ENCODE measurements around the gene USP5. TPM values are rescaled to one million over a fixed set of nuclear protein-coding genes. Genes with fewer than 3 reads are reported as not detected.

Gene USP5
- total RNA-seq, 1 donor: 77.1 TPM

DNA sequence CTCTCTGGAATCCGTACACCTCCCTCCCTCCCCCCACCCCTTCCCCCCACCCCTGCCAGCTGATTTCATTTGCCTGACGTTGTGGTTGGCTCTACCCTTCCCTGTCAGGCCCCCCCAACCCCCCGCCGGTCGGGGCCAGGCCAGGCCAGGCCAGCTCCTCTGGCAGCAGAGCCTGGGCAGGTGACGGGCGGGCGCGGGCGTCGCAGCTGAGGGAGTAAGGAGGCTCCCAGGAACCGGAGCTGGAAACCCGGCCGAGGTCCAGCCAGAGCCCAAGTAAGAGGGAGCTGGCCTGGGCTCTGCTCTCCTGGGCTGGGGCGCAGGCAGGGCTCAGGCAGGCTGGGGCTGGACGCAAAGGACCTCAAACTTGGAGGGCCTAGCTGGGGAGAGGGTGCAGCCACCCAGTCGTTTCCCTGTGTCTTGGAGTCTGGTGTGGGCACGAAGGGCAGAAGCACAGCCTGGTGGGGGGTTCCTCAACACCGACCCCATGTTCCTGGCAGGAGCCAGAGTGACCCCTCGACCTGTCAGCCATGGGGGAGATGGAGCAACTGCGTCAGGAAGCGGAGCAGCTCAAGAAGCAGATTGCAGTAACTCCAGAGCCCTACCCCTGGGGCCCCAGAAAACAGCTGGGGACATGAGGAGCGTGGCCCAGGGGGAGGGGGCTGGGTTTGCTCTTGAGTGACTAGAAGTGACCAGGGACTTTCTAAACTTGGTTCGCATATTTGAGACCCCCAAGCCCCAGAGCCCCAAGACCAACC, 11.0 kb upstream of the USP5 start, which contains the start of gene GNB3:
Gene GNB3, plus strand, starts transcription at position 165 of the 755 bp plus-strand sequence. Its CDS starts 363 bp downstream, at position 528.
- Histone ChIP-seq H3K4me3 (ENCODE audit: insufficient read depth, low read length) (no peak within 1 kb of the TSS), H3K79me2 (ENCODE audit: insufficient read depth, low read length) (no peaks in the 10 kb centered on the region), H3K4me2 (ENCODE audit: insufficient read depth, low read length) (no peak within 1 kb of the TSS), H3K27ac (ENCODE audit: low read depth, low read length) (no peak within 1 kb of the TSS), H4K20me1 (ENCODE audit: insufficient read depth, low read length) (peaks cover 8% of the 10 kb centered on the region), H3K27me3 (ENCODE audit: insufficient read depth, low read length) (no peaks in the 10 kb centered on the region), H3K9me3 (ENCODE audit: low read depth, low read length) (no peaks in the 10 kb centered on the region), H2AFZ (ENCODE audit: low read length) (no peak within 1 kb of the TSS), H3K4me1 (ENCODE audit: insufficient read depth, low read length) (no peaks in the 10 kb centered on the region), H3K36me3 (ENCODE audit: insufficient read depth, low read length) (peaks cover 72% of the 10 kb centered on the region)
- peak; percentile 35 for DNase-seq (ENCODE audit: insufficient read length, low spot score, missing footprints)
- TF ChIP-seq, protein P1, sequence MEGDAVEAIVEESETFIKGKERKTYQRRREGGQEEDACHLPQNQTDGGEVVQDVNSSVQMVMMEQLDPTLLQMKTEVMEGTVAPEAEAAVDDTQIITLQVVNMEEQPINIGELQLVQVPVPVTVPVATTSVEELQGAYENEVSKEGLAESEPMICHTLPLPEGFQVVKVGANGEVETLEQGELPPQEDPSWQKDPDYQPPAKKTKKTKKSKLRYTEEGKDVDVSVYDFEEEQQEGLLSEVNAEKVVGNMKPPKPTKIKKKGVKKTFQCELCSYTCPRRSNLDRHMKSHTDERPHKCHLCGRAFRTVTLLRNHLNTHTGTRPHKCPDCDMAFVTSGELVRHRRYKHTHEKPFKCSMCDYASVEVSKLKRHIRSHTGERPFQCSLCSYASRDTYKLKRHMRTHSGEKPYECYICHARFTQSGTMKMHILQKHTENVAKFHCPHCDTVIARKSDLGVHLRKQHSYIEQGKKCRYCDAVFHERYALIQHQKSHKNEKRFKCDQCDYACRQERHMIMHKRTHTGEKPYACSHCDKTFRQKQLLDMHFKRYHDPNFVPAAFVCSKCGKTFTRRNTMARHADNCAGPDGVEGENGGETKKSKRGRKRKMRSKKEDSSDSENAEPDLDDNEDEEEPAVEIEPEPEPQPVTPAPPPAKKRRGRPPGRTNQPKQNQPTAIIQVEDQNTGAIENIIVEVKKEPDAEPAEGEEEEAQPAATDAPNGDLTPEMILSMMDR (IDR thresholded peaks at IDR 0.05; ENCODE audit: extremely low read depth, low read depth, low read length): no peak

DNA sequence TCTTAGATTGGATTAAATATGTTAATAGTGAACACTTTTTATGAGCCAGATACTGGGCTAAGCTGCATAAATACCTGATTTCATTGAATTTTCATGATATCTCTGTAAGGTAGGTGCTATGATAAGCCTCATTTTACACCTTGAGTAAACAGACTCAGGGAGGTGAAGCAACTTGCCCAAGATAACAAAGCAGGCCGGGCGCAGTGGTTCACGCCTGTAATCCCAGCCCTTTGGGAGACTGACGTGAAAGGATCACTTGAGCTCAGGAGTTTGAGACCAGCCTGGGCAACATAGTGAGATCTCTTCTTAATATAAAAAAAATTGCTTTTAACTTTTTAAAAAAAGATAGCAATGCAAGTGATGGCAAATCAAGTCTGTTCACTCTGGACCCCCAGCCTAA, 9.9 kb upstream of the USP5 start:
- no peak overlapping the region for H3K27ac ChIP-seq (ENCODE audit: low read depth, low read length)
- H2AFZ ChIP-seq (ENCODE audit: low read length): no peak overlapping the region
- H3K4me2 ChIP-seq (ENCODE audit: insufficient read depth, low read length): no peak overlapping the region
- no peak overlapping the region for H3K4me3 ChIP-seq (ENCODE audit: insufficient read depth, low read length)
- H3K4me1 ChIP-seq (ENCODE audit: insufficient read depth, low read length): no peaks in the 10 kb centered on the region
- H3K79me2 ChIP-seq (ENCODE audit: insufficient read depth, low read length): peaks cover 5% of the 10 kb centered on the region
- TF ChIP-seq, protein P1 (IDR thresholded peaks at IDR 0.05; ENCODE audit: extremely low read depth, low read depth, low read length): no peak
- H3K9me3 ChIP-seq (ENCODE audit: low read depth, low read length): no peaks in the 10 kb centered on the region
- peaks cover 8% of the 10 kb centered on the region for H4K20me1 ChIP-seq (ENCODE audit: insufficient read depth, low read length)
- DNase-seq (ENCODE audit: insufficient read length, low spot score, missing footprints): peak; percentile 56
- peaks cover 72% of the 10 kb centered on the region for H3K36me3 ChIP-seq (ENCODE audit: insufficient read depth, low read length)
- H3K27me3 ChIP-seq (ENCODE audit: insufficient read depth, low read length): no peaks in the 10 kb centered on the region

DNA sequence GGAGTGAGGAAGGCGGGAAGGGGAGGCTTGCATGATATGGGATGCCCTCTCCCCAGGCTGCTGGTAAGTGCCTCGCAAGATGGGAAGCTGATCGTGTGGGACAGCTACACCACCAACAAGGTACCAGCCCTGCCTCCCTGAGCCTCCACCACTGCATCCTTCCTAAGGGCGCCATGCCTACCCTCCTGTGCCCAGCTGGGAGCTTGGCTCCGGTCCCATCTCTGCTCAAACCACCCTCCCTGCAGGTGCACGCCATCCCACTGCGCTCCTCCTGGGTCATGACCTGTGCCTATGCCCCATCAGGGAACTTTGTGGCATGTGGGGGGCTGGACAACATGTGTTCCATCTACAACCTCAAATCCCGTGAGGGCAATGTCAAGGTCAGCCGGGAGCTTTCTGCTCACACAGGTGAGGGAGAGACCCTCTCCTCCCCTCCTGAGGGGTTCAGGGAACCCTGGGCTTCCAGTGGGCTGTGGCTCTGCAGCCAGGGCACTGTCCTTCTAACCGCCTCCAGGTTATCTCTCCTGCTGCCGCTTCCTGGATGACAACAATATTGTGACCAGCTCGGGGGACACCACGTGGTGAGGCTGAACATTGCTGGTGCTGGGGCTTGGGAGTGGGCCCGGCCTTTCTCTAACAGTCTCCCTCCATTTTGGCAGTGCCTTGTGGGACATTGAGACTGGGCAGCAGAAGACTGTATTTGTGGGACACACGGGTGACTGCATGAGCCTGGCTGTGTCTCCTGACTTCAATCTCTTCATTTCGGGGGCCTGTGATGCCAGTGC, 8.6 kb upstream of the USP5 start:
- peak; percentile 66 for DNase-seq (ENCODE audit: insufficient read length, low spot score, missing footprints)
- peaks cover 13% of the 10 kb centered on the region for H3K79me2 ChIP-seq (ENCODE audit: insufficient read depth, low read length)
- TF ChIP-seq, protein P1 (IDR thresholded peaks at IDR 0.05; ENCODE audit: extremely low read depth, low read depth, low read length): no peak
- no peak overlapping the region for H3K27ac ChIP-seq (ENCODE audit: low read depth, low read length)
- no peaks in the 10 kb centered on the region for H3K27me3 ChIP-seq (ENCODE audit: insufficient read depth, low read length)
- peaks cover 2% of the 10 kb centered on the region for H4K20me1 ChIP-seq (ENCODE audit: insufficient read depth, low read length)
- H3K36me3 ChIP-seq (ENCODE audit: insufficient read depth, low read length): peaks cover 71% of the 10 kb centered on the region
- H3K9me3 ChIP-seq (ENCODE audit: low read depth, low read length): no peaks in the 10 kb centered on the region
- no peaks in the 10 kb centered on the region for H3K4me1 ChIP-seq (ENCODE audit: insufficient read depth, low read length)
- H3K4me3 ChIP-seq (ENCODE audit: insufficient read depth, low read length): no peak overlapping the region
- no peak overlapping the region for H2AFZ ChIP-seq (ENCODE audit: low read length)
- no peak overlapping the region for H3K4me2 ChIP-seq (ENCODE audit: insufficient read depth, low read length)

DNA sequence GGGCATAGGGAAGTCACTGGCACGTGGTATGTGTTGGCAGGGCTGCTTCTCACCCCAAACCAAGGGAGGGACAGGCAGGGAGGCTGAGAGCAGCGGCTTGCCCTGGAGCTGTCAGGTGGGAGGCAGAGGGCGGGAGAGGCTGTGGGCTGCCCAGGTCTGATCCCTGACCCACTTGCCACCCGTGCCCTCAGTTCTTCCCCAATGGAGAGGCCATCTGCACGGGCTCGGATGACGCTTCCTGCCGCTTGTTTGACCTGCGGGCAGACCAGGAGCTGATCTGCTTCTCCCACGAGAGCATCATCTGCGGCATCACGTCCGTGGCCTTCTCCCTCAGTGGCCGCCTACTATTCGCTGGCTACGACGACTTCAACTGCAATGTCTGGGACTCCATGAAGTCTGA, 6.6 kb upstream of the USP5 start:
- no peaks in the 10 kb centered on the region for H3K27me3 ChIP-seq (ENCODE audit: insufficient read depth, low read length)
- H4K20me1 ChIP-seq (ENCODE audit: insufficient read depth, low read length): no peaks in the 10 kb centered on the region
- H3K9me3 ChIP-seq (ENCODE audit: low read depth, low read length): no peaks in the 10 kb centered on the region
- H3K4me1 ChIP-seq (ENCODE audit: insufficient read depth, low read length): peaks cover 4% of the 10 kb centered on the region
- peak; percentile 53 for DNase-seq (ENCODE audit: insufficient read length, low spot score, missing footprints)
- peaks cover 80% of the 10 kb centered on the region for H3K36me3 ChIP-seq (ENCODE audit: insufficient read depth, low read length)
- H3K27ac ChIP-seq (ENCODE audit: low read depth, low read length): no peak overlapping the region
- peaks cover 32% of the 10 kb centered on the region for H3K79me2 ChIP-seq (ENCODE audit: insufficient read depth, low read length)
- TF ChIP-seq, protein P1 (IDR thresholded peaks at IDR 0.05; ENCODE audit: extremely low read depth, low read depth, low read length): no peak
- H3K4me3 ChIP-seq (ENCODE audit: insufficient read depth, low read length): no peak overlapping the region
- no peak overlapping the region for H3K4me2 ChIP-seq (ENCODE audit: insufficient read depth, low read length)
- H2AFZ ChIP-seq (ENCODE audit: low read length): no peak overlapping the region

All from osteoblast (primary cell).